GM19397 (cell line): Measurements from ENCODE around the gene PCDH1.

Experiments used
- ATAC-seq: cut with Tn5 transposase; IDR thresholded peaks from one replicate; pipeline ENCODE4 v1.9.1; 2021; ENCODE audit warnings: mild to moderate bottlenecking, moderate library complexity; ENCODE audit not compliant: unreplicated experiment

Gene PCDH1

DNA sequence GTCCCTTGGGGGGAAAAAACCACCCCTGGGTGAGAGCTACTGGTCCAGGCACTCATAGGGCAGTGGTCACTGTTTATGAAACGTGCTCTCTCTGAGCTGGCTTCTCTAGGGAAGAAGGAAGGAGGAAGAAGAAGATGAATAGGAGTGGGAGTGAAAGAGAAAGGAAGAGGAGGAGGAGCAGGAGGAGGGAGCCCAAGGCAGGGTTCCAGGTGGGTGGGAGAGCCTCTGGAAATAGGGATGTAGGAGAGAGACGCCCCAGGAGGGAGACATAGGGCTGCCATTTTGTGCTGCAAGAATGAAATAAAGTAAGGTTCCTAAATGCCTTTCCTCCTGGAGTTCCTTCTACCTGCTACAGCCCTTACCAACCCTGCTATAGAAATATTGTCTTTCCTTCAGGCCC, 65.7 kb downstream of the PCDH1 start:
- ATAC-seq: no peak

DNA sequence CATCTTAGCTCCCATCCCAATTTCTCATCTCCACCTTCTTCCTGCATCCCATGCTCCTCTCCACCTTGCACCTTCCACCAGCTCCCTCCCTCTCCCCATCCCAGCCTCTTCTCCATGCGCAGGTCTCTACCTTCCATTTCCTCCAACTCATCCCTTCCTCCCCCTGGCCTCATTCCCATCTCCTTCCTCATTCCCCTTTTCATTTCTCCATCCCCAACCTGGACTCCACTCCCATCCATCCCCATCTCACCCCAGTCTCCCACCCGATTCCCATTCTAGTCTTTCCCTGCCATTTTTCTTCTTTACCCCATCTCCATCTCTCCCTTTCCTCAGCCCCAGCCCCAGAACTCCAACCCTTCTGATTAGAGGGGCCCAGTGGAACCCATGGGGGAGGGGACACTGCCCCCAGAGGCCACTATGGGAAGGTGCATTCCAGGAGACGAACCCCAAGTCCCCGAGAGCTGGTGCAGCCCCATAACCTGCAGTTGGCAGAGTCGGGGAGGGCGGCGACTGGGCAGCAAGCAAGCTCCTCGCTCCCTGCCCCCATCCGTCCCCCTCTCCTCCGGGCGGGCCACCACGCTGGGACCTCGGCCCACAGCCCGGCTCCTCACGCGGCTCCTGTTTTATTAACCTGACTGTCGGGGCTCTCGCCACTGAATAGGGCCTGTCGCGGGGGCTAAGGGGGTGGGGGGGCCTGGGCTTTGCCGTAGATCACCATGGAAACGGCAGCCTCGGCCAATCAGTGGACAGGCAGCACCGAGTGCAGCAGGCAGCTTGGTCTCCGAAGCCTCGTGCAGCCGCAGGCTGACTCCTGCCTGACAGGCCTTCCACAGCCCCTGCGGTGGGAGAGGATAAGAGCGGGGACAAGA, 66.7 kb downstream of the PCDH1 start:
- no peak for ATAC-seq

DNA sequence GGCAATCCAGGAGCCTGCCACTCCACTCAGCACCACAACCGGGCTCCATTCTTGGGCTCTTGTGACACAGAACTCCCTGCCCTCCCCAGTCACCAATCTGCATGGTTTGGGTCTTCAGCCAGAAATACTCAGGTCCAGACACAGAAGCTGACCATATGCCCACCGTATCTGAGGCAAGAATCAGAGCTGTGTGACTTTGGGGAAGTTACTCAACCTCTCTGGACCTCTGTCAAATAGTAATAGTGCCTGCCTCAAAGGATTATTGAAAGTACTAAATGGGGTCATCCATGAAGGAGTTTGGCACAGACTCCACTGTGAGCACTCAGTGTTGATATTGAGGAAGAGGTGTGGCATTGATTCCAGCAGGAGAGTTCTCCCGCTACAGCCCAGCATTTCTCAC, 67.5 kb downstream of the PCDH1 start:
- ATAC-seq: no peak

DNA sequence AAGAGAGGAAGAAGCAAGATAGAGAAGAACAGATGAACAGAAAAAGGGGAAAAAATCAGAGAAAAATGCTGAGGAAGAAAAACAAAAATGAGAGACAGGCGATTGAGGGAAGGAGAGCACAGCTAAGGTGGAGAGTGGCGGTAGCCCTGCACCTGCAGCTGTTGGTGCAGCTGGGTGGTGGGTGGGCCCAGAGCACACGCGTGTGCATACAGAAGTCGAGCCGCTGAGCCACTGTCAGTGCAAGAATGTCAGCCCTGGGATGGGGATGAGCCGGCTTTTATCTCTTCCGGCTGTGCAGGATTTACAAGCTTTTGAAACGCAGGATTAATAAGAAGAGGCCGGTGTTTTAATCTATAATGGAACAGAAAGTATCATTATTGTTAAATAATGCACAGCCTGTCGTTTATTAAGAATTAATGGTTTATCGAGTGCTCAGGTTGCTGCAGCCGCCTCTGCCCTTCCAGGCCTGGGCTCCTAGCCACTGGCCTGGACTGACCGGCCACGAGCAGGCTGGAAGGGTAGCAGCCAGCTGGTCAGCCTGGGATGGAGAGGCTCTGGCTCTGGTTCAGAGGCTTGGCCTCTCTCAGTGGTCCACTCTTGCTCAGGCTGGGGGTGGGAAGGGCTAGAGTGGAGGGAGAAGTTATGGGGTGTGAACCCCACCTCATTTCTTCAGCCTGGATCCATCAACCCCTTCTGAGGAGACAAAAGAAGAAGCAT, 68.7 kb downstream of the PCDH1 start:
- no peak for ATAC-seq

DNA sequence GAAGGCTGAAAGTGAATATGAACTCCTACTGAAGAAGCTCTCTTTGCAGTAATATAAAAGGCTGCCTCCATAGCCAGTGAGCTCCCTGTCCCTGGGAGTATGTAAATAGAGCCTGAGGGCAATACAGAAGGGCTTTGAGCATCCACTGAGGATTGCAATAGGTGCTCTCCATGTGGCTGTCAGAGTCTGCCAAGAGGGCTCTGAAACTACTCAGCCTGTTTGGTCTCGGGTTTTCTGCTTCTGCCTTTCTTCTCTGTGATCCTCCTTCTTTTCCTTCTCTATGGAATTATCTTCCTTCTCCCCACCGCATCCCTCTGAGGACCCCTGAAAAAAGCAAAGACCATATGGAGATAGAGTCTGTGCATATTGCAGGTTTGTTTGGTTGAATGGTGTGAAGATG, 69.4 kb downstream of the PCDH1 start:
- ATAC-seq: no peak

DNA sequence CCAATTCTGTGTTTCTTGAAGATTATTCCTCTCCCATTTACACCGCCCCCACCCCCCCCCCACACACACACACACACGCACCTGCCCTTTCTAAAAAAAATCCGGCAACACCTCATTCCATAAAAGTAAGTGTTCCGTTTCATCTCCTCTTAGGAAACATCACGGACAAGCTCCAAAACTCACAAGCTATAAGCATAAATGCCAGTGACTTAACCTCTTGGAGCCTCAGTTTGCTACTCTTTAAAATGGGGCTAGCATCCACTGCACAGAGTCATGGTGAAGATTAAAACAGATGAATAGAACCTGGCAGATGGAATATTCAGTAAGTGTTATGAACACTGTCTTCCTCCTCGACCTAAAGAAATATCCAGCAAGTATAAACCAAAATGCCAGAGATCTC, 70.5 kb downstream of the PCDH1 start:
- ATAC-seq: no peak

DNA sequence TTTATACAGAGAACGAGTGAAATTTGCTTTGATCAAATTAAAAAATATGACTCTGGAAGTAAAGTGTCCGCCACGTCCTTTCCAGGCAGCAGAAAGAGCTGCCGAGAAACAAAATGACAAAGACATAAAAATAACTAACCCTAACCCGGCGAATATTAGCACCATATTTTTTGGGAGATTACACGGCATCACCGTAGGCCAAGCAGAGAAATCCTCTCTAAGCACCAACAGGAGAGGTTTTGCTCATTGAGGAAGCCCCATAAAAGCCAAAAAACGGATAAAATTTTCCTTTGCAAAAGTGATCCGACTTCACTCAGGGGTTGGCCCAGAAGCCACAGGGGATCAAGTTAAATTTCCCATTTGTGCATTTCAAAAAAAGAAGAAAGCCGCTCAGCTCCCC, 70.9 kb downstream of the PCDH1 start:
- no peak for ATAC-seq

DNA sequence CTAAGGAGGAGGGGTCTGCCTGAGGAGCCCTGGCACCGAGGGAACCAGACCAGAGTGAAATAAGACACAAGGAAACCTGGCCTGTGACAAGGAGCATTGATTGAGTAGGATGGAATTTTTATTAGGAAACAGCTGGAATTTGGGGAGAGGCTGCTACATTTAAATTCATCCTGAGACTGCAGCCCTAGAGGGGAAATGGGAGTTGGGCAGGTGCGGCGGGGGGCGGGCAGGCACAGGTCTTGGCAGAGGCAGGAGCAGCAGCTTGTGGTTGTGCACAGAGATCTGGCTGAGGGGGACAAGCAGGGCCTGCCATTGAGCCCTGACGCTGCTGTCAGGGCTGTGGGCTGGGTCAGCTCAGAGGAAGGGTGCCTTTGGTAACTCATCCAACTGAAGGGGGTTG, 71.6 kb downstream of the PCDH1 start:
- ATAC-seq: no peak

DNA sequence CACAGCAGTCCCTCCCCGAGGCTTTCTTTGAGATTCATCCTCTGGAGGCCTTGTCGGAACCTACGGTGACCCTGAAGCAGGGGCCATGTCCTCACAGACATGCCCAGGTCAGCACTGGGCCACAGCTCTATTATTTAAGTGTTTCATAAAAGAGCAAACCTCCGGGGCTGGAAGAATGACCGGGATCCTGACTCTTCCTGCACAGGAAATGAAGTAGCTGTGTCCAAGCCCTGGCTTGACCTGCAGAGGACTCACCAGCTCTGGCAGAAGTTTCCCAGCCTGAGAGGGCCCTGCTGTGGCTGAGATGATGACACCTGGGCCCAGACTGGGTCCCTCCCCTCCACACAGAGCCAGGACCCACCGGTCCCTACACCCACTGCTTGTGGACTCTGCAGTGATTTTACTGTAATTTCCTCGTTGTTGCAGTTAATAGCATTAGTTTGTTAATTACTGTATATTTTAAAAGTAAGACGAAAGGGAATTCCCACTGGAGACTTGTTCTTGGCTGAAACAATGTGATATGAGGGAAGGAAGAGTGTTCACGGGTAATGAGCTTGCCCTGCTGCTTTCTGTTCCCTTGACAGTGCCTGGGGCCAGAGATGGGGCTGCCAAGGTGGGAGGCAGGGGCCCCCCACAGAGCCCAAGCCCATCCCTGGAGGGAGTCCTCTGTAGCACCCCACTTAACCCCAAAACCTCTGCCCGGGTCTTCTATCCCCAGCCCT, 72.2 kb downstream of the PCDH1 start:
- no peak for ATAC-seq

DNA sequence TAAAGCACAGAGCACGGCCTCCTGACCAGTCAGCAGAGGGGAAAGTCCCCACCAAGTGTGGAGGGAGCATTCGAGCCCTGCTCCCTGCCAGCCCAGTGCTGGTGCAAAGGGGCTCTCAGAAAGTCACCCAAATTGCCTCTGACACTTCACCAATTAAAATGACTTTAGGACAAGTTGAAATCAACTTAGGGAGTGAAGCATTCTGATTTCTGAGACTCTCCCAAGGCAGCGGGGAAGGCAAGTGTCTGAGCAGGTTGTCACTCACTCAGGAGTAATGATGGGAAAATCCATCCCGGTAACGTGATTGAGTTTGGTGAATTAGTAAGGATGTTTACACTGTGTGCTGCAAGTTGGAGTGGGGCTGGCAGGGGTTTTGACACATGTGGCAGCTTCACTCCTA, 73.7 kb downstream of the PCDH1 start:
- no peak for ATAC-seq
